Caco-2 (cell line): ENCODE results near the gene SDHB. TPM values are rescaled to one million over a fixed set of nuclear protein-coding genes. Genes with fewer than 3 reads are reported as not detected.

Experiments
- Bru-seq: library from RNA; stranded (reverse); fragments of 400-500 nt; gene quantifications from one replicate; lab custom pipeline; 2021; lab: Mats Ljungman, UMichigan
- BruChase-seq, 2 experiments: library from RNA; stranded (reverse); fragments of 400-500 nt; gene quantifications; one replicate each; lab custom pipeline; 2021; lab: Mats Ljungman, UMichigan
- BruUV-seq: library from RNA; stranded (reverse); fragments of 400-500 nt; replicated peaks from 2 replicates; lab custom pipeline; 2021; lab: Mats Ljungman, UMichigan
- CTCF ChIA-PET: fragments of 300-600 bp; sonication (Branson Sonifier 250); formaldehyde crosslinking; loops from one replicate; lab custom pipeline; 2022; ENCODE audit warnings: antibody characterized with exemption; lab: Charles Lee
- POLR2A ChIA-PET: fragments of 300-600 bp; sonication (Branson Sonifier 250); formaldehyde crosslinking; loops from one replicate; lab custom pipeline; 2022; ENCODE audit warnings: antibody characterized with exemption; lab: Charles Lee
- DNase-seq, 2 experiments: peaks; one replicate each; pipeline versions ENCODE4 v3.0.0 to v3.0.0-alpha.2; 2020 to 2022
- H3K27me3 ChIP-seq: replicated peaks from 2 replicates; pipeline ENCODE4 v1.6.0; 2011; ENCODE audit warnings: low read length; ENCODE audit not compliant: control insufficient read depth, insufficient read depth
- H3K36me3 ChIP-seq: 2 replicates; pipeline ENCODE4 v1.5.1; 2011; ENCODE audit warnings: low read length; ENCODE audit not compliant: control insufficient read depth, insufficient read depth
- H3K4me1 ChIP-seq: fragments of 250-450 bp; sonication (Bioruptor Pico); 2 replicates; pipeline ENCODE4 v1.5.1; 2020; ENCODE audit warnings: mild to moderate bottlenecking
- H3K4me3 ChIP-seq: 2 replicates; pipeline ENCODE4 v1.5.1; 2011; ENCODE audit warnings: low read depth, mild to moderate bottlenecking, control low read depth, low read length
- H3K9me3 ChIP-seq: fragments of 250-450 bp; sonication (Bioruptor Pico); 2 replicates; pipeline ENCODE4 v1.5.1; 2020; ENCODE audit warnings: mild to moderate bottlenecking, moderate library complexity
- H3K27ac Mint-ChIP-seq: one replicate; pipeline ENCODE4 v1.8.0; 2022; ENCODE audit warnings: mixed read lengths; ENCODE audit not compliant: unreplicated experiment
- H3K27me3 Mint-ChIP-seq: one replicate; pipeline ENCODE4 v1.8.0; 2022; ENCODE audit warnings: mixed read lengths; ENCODE audit not compliant: insufficient read depth, unreplicated experiment
- H3K36me3 Mint-ChIP-seq: one replicate; pipeline ENCODE4 v1.8.0; 2022; ENCODE audit warnings: mild to moderate bottlenecking, mixed read lengths; ENCODE audit not compliant: insufficient read depth, unreplicated experiment
- H3K4me1 Mint-ChIP-seq: one replicate; pipeline ENCODE4 v1.8.0; 2022; ENCODE audit warnings: low read depth, mixed read lengths; ENCODE audit not compliant: unreplicated experiment
- H3K4me3 Mint-ChIP-seq: one replicate; pipeline ENCODE4 v1.8.0; 2022; ENCODE audit warnings: mild to moderate bottlenecking, moderate library complexity, mixed read lengths; ENCODE audit not compliant: unreplicated experiment
- H3K9me3 Mint-ChIP-seq: one replicate; pipeline ENCODE4 v1.8.0; 2022; ENCODE audit warnings: mixed read lengths; ENCODE audit not compliant: unreplicated experiment
- CTCF ChIP-seq, 2 experiments: fragments of 200-600 bp in 1 of 2; IDR thresholded peaks; 1 replicate in 1 of 2; 2 replicates in 1 of 2; pipeline versions ENCODE4 v1.5.1 to v1.8.0; 2011 to 2022; ENCODE audit warnings: antibody characterized with exemption in 1 of 2, control low read depth in 1 of 2, inconsistent platforms in 1 of 2, low read depth in 1 of 2, low read length in 1 of 2, mild to moderate bottlenecking in 1 of 2, moderate library complexity in 1 of 2; ENCODE audit not compliant: insufficient read depth in 1 of 2, severe bottlenecking in 1 of 2, unreplicated experiment in 1 of 2
- intact Hi-C: fragments of 100-400 bp; cut with micrococcal nuclease; formaldehyde crosslinking; loops from one replicate; pipeline ENCODE4 v1.10.0; 2022; ENCODE audit not compliant: unreplicated experiment
- long read RNA-seq: library from polyadenylated mRNA; stranded (forward); transcript quantifications from one replicate; pipeline ENCODE4 v2.0.0, GENCODE V29; 2022
- total RNA-seq: library from RNA; stranded (reverse); gene quantifications from 2 replicates; pipeline ENCODE4 v1.2.3, GENCODE V29; 2022

Gene SDHB
- total RNA-seq (85.1 and 91.5 TPM in 2 replicates), Bru-seq, nascent RNA (percentile 71 among the genes with signal in this experiment), BruChase-seq, experiment 1, labeled RNA remaining after a 2-hour chase (percentile 60 among the genes with signal in this experiment), BruChase-seq, experiment 2, labeled RNA remaining after a 6-hour chase (percentile 72 among the genes with signal in this experiment)
- long read RNA-seq, transcript SDHB-201 (8 exons, 1,153 nt): major isoform, 174 of 185 reads
- long read RNA-seq, partial matches to known transcripts: 8 of 185 reads
- long read RNA-seq, other reads (novel, unspliced or antisense): 2 of 185 reads

- peak within 1 kb of the TSS; percentile 97 for H3K4me3 Mint-ChIP-seq
- intact Hi-C loops: no loop called here
- no peak for TF ChIP-seq CTCF (IDR thresholded peaks at IDR 0.05; ENCODE audit: insufficient read depth in 1 of 2, low read depth in 1 of 2, low read length in 1 of 2, severe bottlenecking in 1 of 2, unreplicated experiment in 1 of 2)
- Histone ChIP-seq H3K27me3 (no peaks in the 10 kb centered on the region), H3K9me3 (no peaks in the 10 kb centered on the region), H3K36me3 (no peaks in the 10 kb centered on the region), H3K4me3 (peak within 1 kb of the TSS; percentile 78), H3K4me1 (peaks cover 9% of the 10 kb centered on the region)
- BruUV-seq: no TSS peak
- ChIA-PET CTCF (interaction anchor here (0.6 to 0.7 kb wide), 2 partner anchors 230 to 385 kb away, joined by 3 read pairs; no protein-coding TSS in a partner anchor), POLR2A (no interaction called here)
- H3K36me3 Mint-ChIP-seq: peaks cover 18% of the 10 kb centered on the region
- H3K9me3 Mint-ChIP-seq: no peaks in the 10 kb centered on the region
- DNase-seq: peak; percentile 97
- peak within 1 kb of the TSS; percentile 92 for H3K27ac Mint-ChIP-seq
- H3K27me3 Mint-ChIP-seq: no peaks in the 10 kb centered on the region
- H3K4me1 Mint-ChIP-seq: no peaks in the 10 kb centered on the region
These were observed at the start of gene SDHB for GRCh38 chr1:17053685-17054410. SDHB (minus strand) TSS chr1:17054032; CDS start chr1:17054019, 13 bp downstream.

GRCh38 chr1:17102232-17102631 is 48.4 kb upstream of the SDHB start:
- Histone ChIP-seq H3K9me3 (no peaks in the 10 kb centered on the region), H3K36me3 (no peaks in the 10 kb centered on the region), H3K27me3 (no peaks in the 10 kb centered on the region), H3K4me1 (peaks cover 15% of the 10 kb centered on the region), H3K4me3 (no peak overlapping the region)
- BruUV-seq: no TSS peak
- DNase-seq: no peak
- no peak for TF ChIP-seq CTCF (IDR thresholded peaks at IDR 0.05; ENCODE audit: insufficient read depth in 1 of 2, low read depth in 1 of 2, low read length in 1 of 2, severe bottlenecking in 1 of 2, unreplicated experiment in 1 of 2)
- Mint-ChIP-seq H3K36me3 (no peaks in the 10 kb centered on the region), H3K4me1 (peaks cover 17% of the 10 kb centered on the region), H3K27me3 (no peaks in the 10 kb centered on the region), H3K9me3 (no peaks in the 10 kb centered on the region), H3K4me3 (no peak overlapping the region), H3K27ac (no peak overlapping the region)
- ChIA-PET CTCF (no interaction called here), POLR2A (no interaction called here)
- intact Hi-C loops: no loop called here

- Histone ChIP-seq H3K4me1 (peaks cover 15% of the 10 kb centered on the region), H3K27me3 (no peaks in the 10 kb centered on the region), H3K36me3 (no peaks in the 10 kb centered on the region), H3K9me3 (no peaks in the 10 kb centered on the region), H3K4me3 (no peak overlapping the region)
- CTCF ChIA-PET: no interaction called here
- H3K4me3 Mint-ChIP-seq: no peak overlapping the region
- no peaks in the 10 kb centered on the region for H3K27me3 Mint-ChIP-seq
- BruUV-seq: no TSS peak
- DNase-seq: no peak
- no peak for TF ChIP-seq CTCF (IDR thresholded peaks at IDR 0.05; ENCODE audit: insufficient read depth in 1 of 2, low read depth in 1 of 2, low read length in 1 of 2, severe bottlenecking in 1 of 2, unreplicated experiment in 1 of 2)
- H3K4me1 Mint-ChIP-seq: peaks cover 11% of the 10 kb centered on the region
- H3K9me3 Mint-ChIP-seq: no peaks in the 10 kb centered on the region
- no peak overlapping the region for H3K27ac Mint-ChIP-seq
- intact Hi-C loops: no loop called here
- POLR2A ChIA-PET: no interaction called here
- H3K36me3 Mint-ChIP-seq: no peaks in the 10 kb centered on the region
These were observed 47.4 kb upstream of the SDHB start for GRCh38 chr1:17101261-17101660.
